Measurements from ENCODE around the gene KCND3.

- TF ChIP-seq CSRNP3 (CRISPR knock-in tag; IDR thresholded peaks at IDR 0.05) (no peak), ZFP30 (CRISPR knock-in tag; IDR thresholded peaks at IDR 0.05) (no peak), GLIS3 (CRISPR knock-in tag; IDR thresholded peaks at IDR 0.05) (no peak), BACH2 (CRISPR knock-in tag; IDR thresholded peaks at IDR 0.05; ENCODE audit: borderline replicate concordance) (no peak), RARB (CRISPR knock-in tag; IDR thresholded peaks at IDR 0.05) (no peak), ZNF8 (CRISPR knock-in tag; IDR thresholded peaks at IDR 0.05) (no peak)
These were observed 126.9 kb downstream of the KCND3 start for GRCh38 chr1:111862599-111862998.

Measured in SK-N-SH treated with all-trans-retinoic acid at 6 μM for 48 hours (cell line).